Lower lobe of right lung (tissue), 2 donors: Measurements from ENCODE around the gene AGBL1. TPM values are rescaled to one million over a fixed set of nuclear protein-coding genes. Genes with fewer than 3 reads are reported as not detected.

Experiments used
- ATAC-seq, 2 donors: fragments of 200-7000 bp; cut with Tn5 transposase; one replicate each; pipeline ENCODE4 v1.9.1; 2020 to 2022; ENCODE audit warnings: mild to moderate bottlenecking in 2 of 2, moderate library complexity in 2 of 2
- DNase-seq: peaks from one replicate; pipeline ENCODE4 v3.0.0-alpha.2; 2020
- H3K27ac ChIP-seq: fragments of 200-600 bp; one replicate; pipeline ENCODE4 v1.8.0; 2022
- H3K27me3 ChIP-seq: fragments of 200-600 bp; one replicate; pipeline ENCODE4 v1.8.0; 2022; ENCODE audit warnings: low read depth
- H3K36me3 ChIP-seq: fragments of 200-600 bp; one replicate; pipeline ENCODE4 v1.8.0; 2022; ENCODE audit warnings: mild to moderate bottlenecking
- H3K4me1 ChIP-seq: fragments of 200-600 bp; one replicate; pipeline ENCODE4 v1.8.0; 2022
- H3K4me3 ChIP-seq: fragments of 200-600 bp; one replicate; pipeline ENCODE4 v1.8.0; 2022; ENCODE audit warnings: mild to moderate bottlenecking
- H3K9me3 ChIP-seq: fragments of 200-600 bp; one replicate; pipeline ENCODE4 v1.8.0; 2022
- intact Hi-C: fragments of 100-400 bp; cut with DNase I; formaldehyde crosslinking; loops from one replicate; pipeline ENCODE4 v1.11.0; 2022
- long read RNA-seq: library from polyadenylated mRNA; unstranded; transcript quantifications from one replicate; pipeline ENCODE4 v2.0.0, GENCODE V29; 2021
- total RNA-seq: library from RNA; stranded (reverse); fragmentation: NEBNext Ultra II Directional; extraction: Animal tissue kit (Norgen Biotek cat#: 25700); gene quantifications from one replicate; pipeline ENCODE4 v1.2.1, GENCODE V29; 2021
- TF ChIP-seq, protein P1 (sequence below): fragments of 200-600 bp; IDR thresholded peaks from one replicate; pipeline ENCODE4 v1.8.0; 2022; ENCODE audit warnings: antibody characterized with exemption, mild to moderate bottlenecking
- donor health status: DM: no; HTN: yes; CAD: no; lungs with severe emphysema.

AGBL1 gene
- 12.0 TPM for total RNA-seq
- long read RNA-seq, partial matches to known transcripts, result 1 of 24 reads
- long read RNA-seq, other reads (novel, unspliced or antisense), result 23 of 24 reads

DNA sequence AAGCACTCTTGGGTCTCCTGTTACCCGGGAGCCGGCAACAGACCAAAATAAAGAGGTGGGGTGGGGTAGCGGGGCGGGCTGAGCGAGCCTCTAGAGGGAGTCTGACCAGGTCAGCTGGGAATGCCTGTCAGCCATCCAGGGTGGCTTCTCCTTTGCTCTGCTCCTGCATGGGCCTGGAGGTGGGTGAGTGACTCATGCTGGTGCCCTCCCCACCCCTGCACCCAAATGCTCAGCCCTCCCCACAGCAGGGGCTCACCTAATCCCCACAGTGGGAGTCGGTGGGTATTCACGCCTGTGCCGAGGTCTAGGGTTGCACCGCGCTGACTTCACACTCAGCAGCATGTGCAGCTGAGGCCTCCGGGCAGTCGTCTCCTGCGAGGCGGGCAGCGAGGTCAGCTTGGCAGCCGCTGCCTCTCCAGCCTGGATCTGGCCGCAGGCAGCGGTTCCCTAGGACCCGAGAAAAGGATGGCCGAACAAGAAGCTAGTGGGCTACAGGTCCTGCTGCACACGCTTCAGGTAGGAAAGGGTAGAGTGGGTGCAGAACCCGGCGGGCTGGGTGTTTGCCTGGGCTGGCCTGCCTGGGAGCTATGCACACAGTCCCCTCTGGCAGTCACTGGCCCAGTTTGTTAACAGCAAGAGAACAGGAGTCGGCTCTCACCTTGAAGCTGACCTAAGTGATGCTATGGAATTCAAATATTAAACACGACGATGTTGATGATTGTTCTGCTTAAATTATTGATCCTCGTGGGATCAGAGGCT lies at the start of gene AGBL1:
Gene AGBL1 (plus strand): TSS at position 364 of the 759 bp plus-strand sequence.
- no peaks in the 10 kb centered on the region for H3K36me3 ChIP-seq
- ATAC-seq, result peak; percentile 88 to 90

DNA sequence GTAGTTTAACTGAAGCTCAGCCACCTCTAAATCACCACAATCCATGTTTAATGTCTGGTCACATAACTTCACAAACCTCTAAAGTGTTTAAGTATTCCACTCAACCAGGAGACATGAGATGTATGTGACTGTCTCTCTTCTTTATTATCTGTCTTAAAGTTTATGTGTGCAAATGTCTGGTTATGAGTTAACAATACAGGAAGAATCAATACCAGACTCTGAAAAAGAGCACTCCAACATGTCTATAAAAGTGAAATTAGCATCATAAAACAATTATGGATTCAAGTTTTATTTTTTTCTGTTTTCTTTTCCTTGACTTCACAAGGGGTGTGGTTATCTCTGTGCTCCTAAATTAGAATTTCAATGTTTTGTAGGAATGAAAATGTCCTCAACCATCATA lies 44.8 kb upstream of the AGBL1 start:
- ATAC-seq, result no peak
- Histone ChIP-seq H3K36me3 (no peaks in the 10 kb centered on the region), H3K4me3 (no peak overlapping the region)

More for the DNA sequence above, at the start of gene AGBL1:
- intact Hi-C loops, result no loop called here
- no peaks in the 10 kb centered on the region for H3K27me3 ChIP-seq
- peak within 1 kb of the TSS; percentile 72 for H3K27ac ChIP-seq
- DNase-seq, result peak; percentile 77
- H3K9me3 ChIP-seq, result no peaks in the 10 kb centered on the region
- TF ChIP-seq, protein P1, sequence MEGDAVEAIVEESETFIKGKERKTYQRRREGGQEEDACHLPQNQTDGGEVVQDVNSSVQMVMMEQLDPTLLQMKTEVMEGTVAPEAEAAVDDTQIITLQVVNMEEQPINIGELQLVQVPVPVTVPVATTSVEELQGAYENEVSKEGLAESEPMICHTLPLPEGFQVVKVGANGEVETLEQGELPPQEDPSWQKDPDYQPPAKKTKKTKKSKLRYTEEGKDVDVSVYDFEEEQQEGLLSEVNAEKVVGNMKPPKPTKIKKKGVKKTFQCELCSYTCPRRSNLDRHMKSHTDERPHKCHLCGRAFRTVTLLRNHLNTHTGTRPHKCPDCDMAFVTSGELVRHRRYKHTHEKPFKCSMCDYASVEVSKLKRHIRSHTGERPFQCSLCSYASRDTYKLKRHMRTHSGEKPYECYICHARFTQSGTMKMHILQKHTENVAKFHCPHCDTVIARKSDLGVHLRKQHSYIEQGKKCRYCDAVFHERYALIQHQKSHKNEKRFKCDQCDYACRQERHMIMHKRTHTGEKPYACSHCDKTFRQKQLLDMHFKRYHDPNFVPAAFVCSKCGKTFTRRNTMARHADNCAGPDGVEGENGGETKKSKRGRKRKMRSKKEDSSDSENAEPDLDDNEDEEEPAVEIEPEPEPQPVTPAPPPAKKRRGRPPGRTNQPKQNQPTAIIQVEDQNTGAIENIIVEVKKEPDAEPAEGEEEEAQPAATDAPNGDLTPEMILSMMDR, result no peak
- H3K4me1 ChIP-seq, result peaks cover 4% of the 10 kb centered on the region
- H3K4me3 ChIP-seq, result peak within 1 kb of the TSS; percentile 28

DNA sequence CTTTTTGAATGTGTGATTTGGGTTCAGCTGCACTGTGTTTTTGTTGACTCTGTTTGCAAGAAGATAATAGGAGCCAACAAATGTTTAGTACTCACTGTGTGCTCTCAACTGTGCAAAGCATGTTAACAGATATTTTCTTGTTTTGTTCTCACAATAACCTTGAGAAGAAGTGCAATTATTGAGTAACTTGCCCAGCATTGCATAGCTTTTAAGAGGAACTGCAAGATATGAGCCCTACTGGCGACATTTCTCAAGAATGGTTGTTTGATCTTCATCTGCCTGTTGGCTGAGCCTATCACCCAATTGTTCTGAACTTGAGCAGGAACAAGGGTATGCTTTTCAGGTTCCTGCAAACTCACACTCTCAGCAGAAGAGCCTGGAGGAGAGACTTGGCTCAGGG lies 43.4 kb upstream of the AGBL1 start:
- Histone ChIP-seq H3K4me3 (no peak overlapping the region), H3K4me1 (no peaks in the 10 kb centered on the region), H3K36me3 (no peaks in the 10 kb centered on the region), H3K27me3 (no peaks in the 10 kb centered on the region), H3K27ac (no peak overlapping the region), H3K9me3 (no peaks in the 10 kb centered on the region)
- TF ChIP-seq, protein P1, result no peak
- no peak for DNase-seq
- intact Hi-C loops, result no loop called here
- no peak for ATAC-seq

More for the DNA sequence above, 44.8 kb upstream of the AGBL1 start:
- intact Hi-C loops, result no loop called here
- H3K4me1 ChIP-seq, result no peaks in the 10 kb centered on the region
- DNase-seq, result no peak
- TF ChIP-seq, protein P1, result no peak
- H3K27me3 ChIP-seq, result no peaks in the 10 kb centered on the region
- no peak overlapping the region for H3K27ac ChIP-seq
- no peaks in the 10 kb centered on the region for H3K9me3 ChIP-seq

DNA sequence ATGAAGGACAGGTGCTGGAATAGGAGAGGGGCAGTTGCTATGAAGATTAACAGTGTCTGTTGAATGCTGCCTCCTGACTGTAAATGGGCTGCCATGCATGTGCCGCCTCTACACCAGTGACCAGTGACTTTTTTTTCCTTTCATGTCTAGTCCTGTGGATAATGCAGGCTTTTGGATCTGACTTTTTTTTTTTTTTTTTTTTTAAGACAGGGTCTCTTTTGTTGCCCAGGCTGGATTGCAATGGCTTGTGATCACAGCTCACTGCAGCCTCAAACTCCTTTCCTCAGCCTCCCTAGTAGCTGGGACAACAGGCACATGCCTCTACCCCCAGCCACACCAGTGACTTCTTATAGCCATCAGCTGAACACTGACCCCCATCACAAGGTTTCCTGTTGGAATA lies 41.2 kb upstream of the AGBL1 start:
- Histone ChIP-seq H3K27me3 (peaks cover 5% of the 10 kb centered on the region), H3K4me3 (no peak overlapping the region), H3K9me3 (no peaks in the 10 kb centered on the region), H3K36me3 (no peaks in the 10 kb centered on the region), H3K4me1 (no peaks in the 10 kb centered on the region), H3K27ac (no peak overlapping the region)
- DNase-seq, result no peak
- no peak for ATAC-seq
- TF ChIP-seq, protein P1, result no peak
- intact Hi-C loops, result no loop called here

GRCh38 chr15:86040356-86041033 lies 39.2 kb upstream of the AGBL1 start:
- no peaks in the 10 kb centered on the region for H3K36me3 ChIP-seq
- no peak overlapping the region for H3K27ac ChIP-seq
- DNase-seq (no peak), ATAC-seq (no peak)
- no peak overlapping the region for H3K4me3 ChIP-seq
- no peaks in the 10 kb centered on the region for H3K9me3 ChIP-seq
- intact Hi-C loops, result no loop called here
- H3K4me1 ChIP-seq, result no peaks in the 10 kb centered on the region
- TF ChIP-seq, protein P1, result no peak
- H3K27me3 ChIP-seq, result peaks cover 5% of the 10 kb centered on the region
